B cell (primary cell): ENCODE results near the gene CAV2. TPM values are rescaled to one million over a fixed set of nuclear protein-coding genes. Genes with fewer than 3 reads are reported as not detected.

Experiments
- ATAC-seq: fragments of 200-7000 bp; cut with Tn5 transposase; one replicate; pipeline ENCODE4 v1.10.0; 2021; ENCODE audit warnings: low read depth, mild to moderate bottlenecking, moderate number of reproducible peaks, moderate library complexity
- CTCF ChIA-PET: fragments of 350-600 bp; sonication (Branson Sonifier 250); formaldehyde crosslinking; loops from one replicate; lab custom pipeline; 2021; ENCODE audit warnings: antibody characterized with exemption, inconsistent platforms; lab: Charles Lee
- POLR2A ChIA-PET: fragments of 350-600 bp; sonication (Branson Sonifier 250); formaldehyde crosslinking; loops from one replicate; lab custom pipeline; 2021; ENCODE audit warnings: antibody characterized with exemption; lab: Charles Lee
- DNase-seq: peaks from one replicate; pipeline ENCODE4 v3.0.0; 2013
- H2AFZ ChIP-seq: 2 replicates; pipeline ENCODE4 v1.6.1; 2012; ENCODE audit warnings: mild to moderate bottlenecking, low read depth, low read length; ENCODE audit not compliant: insufficient read depth, poor library complexity, severe bottlenecking
- H3K27ac ChIP-seq, 2 donors: 1 replicate in 1 of 2; 2 replicates in 1 of 2; pipeline ENCODE4 v1.5.1; 2012 to 2013; ENCODE audit warnings: low read length in 2 of 2, mild to moderate bottlenecking in 2 of 2, moderate library complexity in 1 of 2
- H3K27me3 ChIP-seq, 4 experiments: fragments of 200-600 bp in 1 of 4; sonication (generic) in 1 of 4; replicated peaks in 1 of 4; 1 replicate in 2 of 4; 2 replicates in 2 of 4; pipeline versions ENCODE4 v1.6.1 to v1.7.0; 2013 to 2016; ENCODE audit warnings: low read length in 3 of 4, mild to moderate bottlenecking in 2 of 4, mixed read lengths in 1 of 4, moderate library complexity in 1 of 4; ENCODE audit not compliant: insufficient read depth in 4 of 4, control insufficient read depth in 3 of 4; ENCODE audit errors: control extremely low read depth in 1 of 4
- H3K36me3 ChIP-seq, 2 experiments: replicated peaks in 1 of 2; 1 replicate in 1 of 2; 2 replicates in 1 of 2; pipeline versions ENCODE4 v1.6.1 to v1.7.1; 2013; ENCODE audit warnings: low read length in 1 of 2; ENCODE audit not compliant: insufficient read depth in 2 of 2, control insufficient read depth in 1 of 2; ENCODE audit errors: control extremely low read depth in 1 of 2, extremely low read depth in 1 of 2
- H3K4me1 ChIP-seq, 2 donors: fragments of 200-600 bp in 1 of 2; sonication (generic) in 1 of 2; 1 replicate in 1 of 2; 2 replicates in 1 of 2; pipeline versions ENCODE4 v1.5.1 to v1.6.1; 2013 to 2017; ENCODE audit warnings: low read length in 2 of 2; ENCODE audit not compliant: control insufficient read depth in 2 of 2, insufficient read depth in 2 of 2
- H3K4me2 ChIP-seq: replicated peaks from 2 replicates; pipeline ENCODE3; 2012; ENCODE audit warnings: mild to moderate bottlenecking, low read depth, low read length; ENCODE audit not compliant: poor library complexity, severe bottlenecking
- H3K4me3 ChIP-seq, 5 experiments: fragments of 200-600 bp in 1 of 5; sonication (generic) in 1 of 5; 1 replicate in 3 of 5; 2 replicates in 2 of 5; pipeline versions ENCODE4 v1.5.1 to v1.7.0; 2011 to 2016; ENCODE audit warnings: low read length in 4 of 5, mild to moderate bottlenecking in 4 of 5, low read depth in 2 of 5, control low read depth in 1 of 5, moderate library complexity in 1 of 5; ENCODE audit not compliant: insufficient read depth in 1 of 5; ENCODE audit errors: control extremely low read depth in 1 of 5, extremely low read depth in 1 of 5
- H3K79me2 ChIP-seq: fragments of 200-600 bp; sonication (generic); one replicate; pipeline ENCODE4 v1.6.0; 2016; ENCODE audit warnings: low read length; ENCODE audit not compliant: control insufficient read depth, insufficient read depth
- H3K9ac ChIP-seq: fragments of 200-600 bp; sonication (generic); 2 replicates; pipeline ENCODE4 v1.6.1; 2017; ENCODE audit warnings: mild to moderate bottlenecking, low read length, moderate library complexity
- H3K9me3 ChIP-seq, 3 donors: one replicate each; pipeline versions ENCODE4 v1.6.1 to v1.7.1; 2013; ENCODE audit warnings: low read length in 2 of 3; ENCODE audit not compliant: control insufficient read depth in 2 of 3, insufficient read depth in 1 of 3; ENCODE audit errors: control extremely low read depth in 1 of 3
- H4K20me1 ChIP-seq: 2 replicates; pipeline ENCODE4 v1.6.0; 2012; ENCODE audit warnings: mild to moderate bottlenecking, low read length; ENCODE audit not compliant: insufficient read depth, control insufficient read depth, poor library complexity, severe bottlenecking
- H3K27ac Mint-ChIP-seq: one replicate; pipeline ENCODE4 v1.8.0; 2021; ENCODE audit warnings: mixed read lengths
- H3K27me3 Mint-ChIP-seq: one replicate; pipeline ENCODE4 v1.8.0; 2021; ENCODE audit warnings: mixed read lengths
- H3K4me1 Mint-ChIP-seq: one replicate; pipeline ENCODE4 v1.8.0; 2021; ENCODE audit warnings: mixed read lengths
- H3K4me3 Mint-ChIP-seq: one replicate; pipeline ENCODE4 v1.8.0; 2021; ENCODE audit warnings: mixed read lengths
- H3K9me3 Mint-ChIP-seq: one replicate; pipeline ENCODE4 v1.8.0; 2022; ENCODE audit warnings: mixed read lengths; ENCODE audit not compliant: insufficient read depth
- EZH2 ChIP-seq: IDR thresholded peaks from 2 replicates; pipeline ENCODE4 v1.6.1; 2012; ENCODE audit warnings: borderline replicate concordance, low read depth, mild to moderate bottlenecking, moderate library complexity, low read length; ENCODE audit not compliant: insufficient read depth, poor library complexity, severe bottlenecking
- WGBS: methylation state at CpG from one replicate; pipeline ENCODE4 v1.1.5; 2013; ENCODE audit warnings: missing lambda C conversion rate; ENCODE audit not compliant: insufficient coverage; 5-methylcytosine and 5-hydroxymethylcytosine counted together
- intact Hi-C: fragments of 100-400 bp; cut with micrococcal nuclease; formaldehyde crosslinking; loops from one replicate; pipeline ENCODE4 v1.10.0; 2022
- polyA plus RNA-seq: library from polyadenylated mRNA; depleted of rRNA; stranded (reverse); fragments of >200 nt; gene quantifications from 2 replicates; pipeline ENCODE4 v1.2.3, GENCODE V29; 2012
- total RNA-seq, 2 donors: library from RNA; stranded (reverse); fragments of 120-200 nt in 1 of 2; gene quantifications; 1 replicate in 1 of 2; 2 replicates in 1 of 2; pipeline versions ENCODE4 v1.2.3 to v1.2.4, GENCODE V29; 2013 to 2022
- TF ChIP-seq, protein P1 (sequence below): fragments of 200-600 bp; IDR thresholded peaks from one replicate; pipeline ENCODE4 v1.8.0; 2022; ENCODE audit warnings: antibody characterized with exemption, mild to moderate bottlenecking

CAV2 gene
- total and polyA plus RNA-seq, 2 donors (not counting 1 experiment from before 2014, with no cell fraction given): not detected

DNA sequence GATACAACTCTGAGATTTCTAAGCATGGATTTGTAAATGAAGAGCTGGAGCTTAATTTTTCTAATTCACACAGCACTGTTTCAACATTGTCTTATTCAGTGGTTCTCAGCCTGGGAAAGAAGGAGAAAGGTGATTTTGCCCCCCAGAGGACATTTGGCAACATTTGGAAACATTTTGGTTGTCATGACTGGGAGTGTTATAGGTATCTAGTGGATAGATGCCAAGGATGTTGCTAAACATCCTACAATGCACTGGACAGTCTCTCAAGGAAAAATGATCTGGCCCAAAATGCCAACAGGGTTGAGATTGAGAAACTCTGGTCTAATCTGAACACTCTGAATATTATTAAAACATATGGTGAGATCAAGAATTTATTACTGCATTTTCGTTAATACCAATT is 3.8 kb upstream of the CAV2 start:
- POLR2A ChIA-PET: no interaction called here
- no peak overlapping the region for H3K27ac ChIP-seq
- TF ChIP-seq, protein P1, sequence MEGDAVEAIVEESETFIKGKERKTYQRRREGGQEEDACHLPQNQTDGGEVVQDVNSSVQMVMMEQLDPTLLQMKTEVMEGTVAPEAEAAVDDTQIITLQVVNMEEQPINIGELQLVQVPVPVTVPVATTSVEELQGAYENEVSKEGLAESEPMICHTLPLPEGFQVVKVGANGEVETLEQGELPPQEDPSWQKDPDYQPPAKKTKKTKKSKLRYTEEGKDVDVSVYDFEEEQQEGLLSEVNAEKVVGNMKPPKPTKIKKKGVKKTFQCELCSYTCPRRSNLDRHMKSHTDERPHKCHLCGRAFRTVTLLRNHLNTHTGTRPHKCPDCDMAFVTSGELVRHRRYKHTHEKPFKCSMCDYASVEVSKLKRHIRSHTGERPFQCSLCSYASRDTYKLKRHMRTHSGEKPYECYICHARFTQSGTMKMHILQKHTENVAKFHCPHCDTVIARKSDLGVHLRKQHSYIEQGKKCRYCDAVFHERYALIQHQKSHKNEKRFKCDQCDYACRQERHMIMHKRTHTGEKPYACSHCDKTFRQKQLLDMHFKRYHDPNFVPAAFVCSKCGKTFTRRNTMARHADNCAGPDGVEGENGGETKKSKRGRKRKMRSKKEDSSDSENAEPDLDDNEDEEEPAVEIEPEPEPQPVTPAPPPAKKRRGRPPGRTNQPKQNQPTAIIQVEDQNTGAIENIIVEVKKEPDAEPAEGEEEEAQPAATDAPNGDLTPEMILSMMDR: no peak
- no peak for TF ChIP-seq EZH2

GRCh38 chr7:116496653-116497052 is 2.9 kb upstream of the CAV2 start:
- H3K79me2 ChIP-seq: no peaks in the 10 kb centered on the region
- ATAC-seq (no peak), DNase-seq (no peak)
- H3K27ac Mint-ChIP-seq: no peak overlapping the region
- no peak overlapping the region for H3K4me3 ChIP-seq
- H3K4me2 ChIP-seq: no peak overlapping the region
- H4K20me1 ChIP-seq: no peaks in the 10 kb centered on the region
- no peak overlapping the region for H3K4me3 Mint-ChIP-seq
- no peak overlapping the region for H2AFZ ChIP-seq
- peaks cover 0 to 8% (median 0%) of the 10 kb centered on the region in 3 donors for H3K9me3 ChIP-seq
- WGBS: no CpG with 5 or more reads among the region's 6 CpGs
- peaks cover 0 to 36% (median 23%) of the 10 kb centered on the region in 4 experiments for H3K27me3 ChIP-seq
- no peaks in the 10 kb centered on the region for H3K36me3 ChIP-seq
- TF ChIP-seq, protein P1: no peak
- TF ChIP-seq EZH2: no peak
- H3K9ac ChIP-seq: no peak overlapping the region
- POLR2A ChIA-PET: no interaction called here
- peaks cover 56% of the 10 kb centered on the region for H3K27me3 Mint-ChIP-seq
- CTCF ChIA-PET: interaction anchor here (0.7 kb wide), 1 partner anchor 366 kb away, joined by 3 read pairs; no protein-coding TSS in a partner anchor
- H3K27ac ChIP-seq: no peak overlapping the region
- intact Hi-C loops: no loop called here
- no peaks in the 10 kb centered on the region for H3K9me3 Mint-ChIP-seq
- H3K4me1 ChIP-seq: peaks cover 16 to 18% of the 10 kb centered on the region in 2 donors
- peaks cover 14% of the 10 kb centered on the region for H3K4me1 Mint-ChIP-seq

More for the DNA sequence above, 3.8 kb upstream of the CAV2 start:
- CTCF ChIA-PET: no interaction called here
- Mint-ChIP-seq H3K27me3 (peaks cover 54% of the 10 kb centered on the region), H3K4me3 (no peak overlapping the region), H3K27ac (no peak overlapping the region), H3K9me3 (no peaks in the 10 kb centered on the region), H3K4me1 (peaks cover 14% of the 10 kb centered on the region)
- no peak overlapping the region for H3K4me3 ChIP-seq
- peaks cover 0 to 28% (median 20%) of the 10 kb centered on the region in 4 experiments for H3K27me3 ChIP-seq
- no peak overlapping the region for H3K4me2 ChIP-seq
- H3K36me3 ChIP-seq: no peaks in the 10 kb centered on the region
- peaks cover 0 to 8% (median 0%) of the 10 kb centered on the region in 3 donors for H3K9me3 ChIP-seq
- no peaks in the 10 kb centered on the region for H3K79me2 ChIP-seq
- no peaks in the 10 kb centered on the region for H4K20me1 ChIP-seq
- H2AFZ ChIP-seq: no peak overlapping the region
- WGBS: no CpG with 5 or more reads among the region's 1 CpG
- ATAC-seq (no peak), DNase-seq (no peak)
- no peak overlapping the region for H3K9ac ChIP-seq
- peaks cover 16 to 17% of the 10 kb centered on the region in 2 donors for H3K4me1 ChIP-seq
- intact Hi-C loops: no loop called here
